GM12801 (cell line): Measurements from ENCODE around the gene PRKCE.

Experiments used
- TF ChIP-seq, protein P1 (sequence below): IDR thresholded peaks from one replicate; pipeline ENCODE4 v1.5.1; 2011; ENCODE audit warnings: control low read depth; ENCODE audit not compliant: insufficient read length; ENCODE audit errors: extremely low read depth

The PRKCE gene

DNA sequence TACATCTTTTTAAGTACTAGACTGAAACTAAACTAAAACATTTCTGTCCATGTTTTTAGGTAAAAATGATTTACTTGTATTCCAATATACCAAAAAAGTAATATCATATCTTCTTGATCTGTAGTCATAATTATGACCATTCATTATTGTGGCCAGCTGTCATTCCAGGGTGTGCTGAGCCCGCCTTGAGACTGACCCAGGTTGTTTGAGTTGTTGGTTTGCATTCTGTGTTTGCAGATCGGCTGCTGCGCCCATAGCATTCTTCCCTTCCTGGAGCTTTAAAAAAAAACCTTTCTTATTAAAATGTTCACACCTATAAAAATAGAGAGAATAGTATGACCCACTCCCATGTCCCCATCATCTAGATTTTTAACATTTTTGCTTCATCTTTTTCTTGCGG lies 101.9 kb downstream of the PRKCE start:
- TF ChIP-seq, protein P1, sequence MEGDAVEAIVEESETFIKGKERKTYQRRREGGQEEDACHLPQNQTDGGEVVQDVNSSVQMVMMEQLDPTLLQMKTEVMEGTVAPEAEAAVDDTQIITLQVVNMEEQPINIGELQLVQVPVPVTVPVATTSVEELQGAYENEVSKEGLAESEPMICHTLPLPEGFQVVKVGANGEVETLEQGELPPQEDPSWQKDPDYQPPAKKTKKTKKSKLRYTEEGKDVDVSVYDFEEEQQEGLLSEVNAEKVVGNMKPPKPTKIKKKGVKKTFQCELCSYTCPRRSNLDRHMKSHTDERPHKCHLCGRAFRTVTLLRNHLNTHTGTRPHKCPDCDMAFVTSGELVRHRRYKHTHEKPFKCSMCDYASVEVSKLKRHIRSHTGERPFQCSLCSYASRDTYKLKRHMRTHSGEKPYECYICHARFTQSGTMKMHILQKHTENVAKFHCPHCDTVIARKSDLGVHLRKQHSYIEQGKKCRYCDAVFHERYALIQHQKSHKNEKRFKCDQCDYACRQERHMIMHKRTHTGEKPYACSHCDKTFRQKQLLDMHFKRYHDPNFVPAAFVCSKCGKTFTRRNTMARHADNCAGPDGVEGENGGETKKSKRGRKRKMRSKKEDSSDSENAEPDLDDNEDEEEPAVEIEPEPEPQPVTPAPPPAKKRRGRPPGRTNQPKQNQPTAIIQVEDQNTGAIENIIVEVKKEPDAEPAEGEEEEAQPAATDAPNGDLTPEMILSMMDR = no peak

DNA sequence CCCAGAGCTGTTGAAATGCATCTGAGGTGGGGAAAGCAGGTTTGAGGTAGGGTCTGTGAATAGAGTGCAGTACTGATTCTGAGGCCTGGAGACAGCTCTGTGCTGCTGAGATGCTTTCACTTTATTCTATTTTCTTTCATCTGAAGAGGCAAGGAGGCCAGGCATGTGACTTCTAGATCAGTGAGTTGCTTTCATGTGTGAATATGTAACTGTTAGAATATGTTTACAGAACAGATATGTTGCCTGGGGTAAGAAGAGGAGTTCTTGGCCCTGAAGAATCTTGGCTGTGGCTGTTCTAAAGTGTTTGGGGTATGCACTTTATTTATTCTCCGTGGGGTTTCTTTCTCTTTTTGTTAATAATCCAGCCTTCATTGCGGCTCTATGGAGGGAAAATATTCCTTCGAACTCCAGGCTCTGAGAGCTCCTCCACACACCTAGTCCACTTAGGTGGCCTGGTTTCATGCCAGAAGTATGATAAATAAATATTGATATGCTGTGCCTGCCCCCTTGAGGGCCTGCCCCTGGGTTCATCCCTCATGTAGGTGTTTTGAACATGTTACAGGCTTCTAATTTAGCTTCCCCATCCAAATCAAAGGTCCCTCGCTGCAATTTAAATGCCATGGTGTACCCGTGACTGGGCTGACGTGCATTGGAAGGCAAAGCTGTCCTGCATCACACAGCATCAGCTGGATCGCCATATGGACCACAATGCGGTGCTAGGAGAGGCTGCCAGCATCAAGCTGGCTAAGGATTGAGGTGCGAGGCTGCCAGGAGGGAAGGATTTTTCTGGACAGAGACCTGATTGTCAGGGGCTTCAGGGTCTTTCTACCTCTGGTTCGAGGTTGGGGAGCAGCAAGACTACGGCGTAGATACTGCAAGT lies 102.9 kb downstream of the PRKCE start:
- TF ChIP-seq, protein P1 = no peak

DNA sequence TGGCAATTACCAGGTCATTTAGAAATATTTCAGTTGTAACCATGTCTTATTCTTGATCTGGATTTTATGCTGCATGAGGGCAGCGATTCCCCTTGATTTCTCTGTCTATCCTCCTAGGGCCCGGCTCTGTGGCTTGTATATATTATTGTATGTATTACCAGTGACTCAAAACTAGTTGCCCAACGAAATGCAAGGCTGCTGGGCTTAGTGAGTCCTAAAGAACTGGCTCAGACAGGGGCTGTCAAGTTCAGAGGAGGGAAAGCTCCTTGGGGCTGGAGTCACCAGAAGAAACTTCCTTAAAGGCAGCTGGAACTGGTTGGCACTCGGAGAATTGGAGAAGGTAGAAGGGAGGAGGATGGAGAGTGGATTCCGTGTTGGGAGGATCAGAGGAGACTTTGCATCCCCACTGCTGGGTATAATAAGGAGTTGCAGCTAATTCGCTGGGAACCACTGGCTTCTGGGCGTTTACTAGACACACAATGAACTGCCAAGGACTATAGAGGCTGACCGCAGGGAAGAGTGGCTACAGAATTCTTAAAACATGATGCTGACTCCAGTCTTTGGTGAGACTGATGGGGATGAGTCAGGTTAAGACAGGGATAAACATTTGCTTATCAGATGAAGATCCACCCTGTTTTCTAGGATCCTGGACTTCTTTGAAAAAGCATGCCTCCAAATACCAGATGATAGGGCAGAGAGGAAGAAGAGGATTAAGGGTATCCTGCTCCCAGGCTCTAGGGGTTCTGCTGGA lies 104.3 kb downstream of the PRKCE start:
- TF ChIP-seq, protein P1 = no peak

DNA sequence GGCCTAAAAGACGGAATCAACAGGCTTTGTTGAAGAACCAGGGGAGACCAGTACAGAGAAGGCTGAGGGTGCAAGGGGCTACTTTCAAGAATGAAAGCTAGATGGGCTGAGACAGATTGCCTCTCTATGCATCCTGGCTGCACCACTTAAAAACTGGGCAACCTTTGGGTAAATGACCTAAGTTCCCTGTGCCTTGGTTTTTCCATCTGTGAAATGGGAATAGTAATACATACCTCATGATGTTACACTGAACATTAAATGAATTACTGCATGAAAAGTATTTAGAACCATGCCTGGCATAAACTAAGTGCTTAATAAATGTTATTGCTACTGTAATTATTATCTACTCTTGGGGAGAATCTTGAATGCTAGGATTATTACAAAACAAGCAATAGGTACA lies 106.5 kb downstream of the PRKCE start:
- TF ChIP-seq, protein P1 = no peak

DNA sequence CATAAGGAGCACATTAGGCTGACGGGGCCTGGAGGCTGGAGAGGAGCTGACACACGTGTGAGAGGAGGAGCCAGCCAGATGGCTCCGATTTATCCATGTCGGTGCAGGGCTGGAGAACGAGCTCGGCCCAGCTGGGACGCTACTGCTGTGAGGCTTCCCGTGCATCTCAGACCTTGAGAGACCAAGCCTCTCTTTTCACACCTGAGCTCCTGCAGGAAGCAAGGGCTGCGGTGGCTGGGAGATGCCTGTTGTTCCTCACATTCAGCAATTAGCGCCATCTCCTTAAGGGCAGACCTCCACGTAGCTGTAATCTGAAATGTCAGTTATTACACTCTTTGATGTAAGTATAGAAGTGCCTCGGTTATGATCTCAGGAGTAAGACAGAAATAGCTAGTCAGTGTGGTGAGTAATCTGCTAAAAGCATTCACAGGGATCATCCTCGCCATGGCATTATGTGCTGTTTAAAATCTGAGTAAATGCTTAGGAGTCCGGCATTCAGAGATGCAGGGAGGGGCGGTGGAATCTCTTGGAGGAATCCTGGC lies 107.9 kb downstream of the PRKCE start:
- TF ChIP-seq, protein P1 = no peak

DNA sequence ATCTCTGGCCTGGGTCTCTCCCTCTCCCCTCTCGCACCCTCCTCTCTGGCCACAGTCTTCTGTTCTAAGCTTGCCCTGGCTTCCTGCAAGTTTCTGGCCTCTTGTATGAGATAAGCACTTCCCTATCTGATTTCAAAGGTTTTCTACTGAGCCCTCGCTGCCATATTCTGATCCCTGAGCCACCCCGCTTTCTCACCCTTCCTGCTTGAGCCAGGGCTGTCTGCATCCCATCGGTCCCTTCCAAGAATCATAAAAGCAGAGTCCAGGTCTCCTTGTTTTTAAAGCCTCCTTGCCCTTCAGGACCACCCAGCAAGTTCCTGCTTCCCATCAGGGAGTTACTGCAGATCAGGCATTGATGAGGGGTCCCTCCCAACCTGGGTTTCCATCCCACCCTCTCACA lies 110.2 kb downstream of the PRKCE start:
- TF ChIP-seq, protein P1 = no peak

DNA sequence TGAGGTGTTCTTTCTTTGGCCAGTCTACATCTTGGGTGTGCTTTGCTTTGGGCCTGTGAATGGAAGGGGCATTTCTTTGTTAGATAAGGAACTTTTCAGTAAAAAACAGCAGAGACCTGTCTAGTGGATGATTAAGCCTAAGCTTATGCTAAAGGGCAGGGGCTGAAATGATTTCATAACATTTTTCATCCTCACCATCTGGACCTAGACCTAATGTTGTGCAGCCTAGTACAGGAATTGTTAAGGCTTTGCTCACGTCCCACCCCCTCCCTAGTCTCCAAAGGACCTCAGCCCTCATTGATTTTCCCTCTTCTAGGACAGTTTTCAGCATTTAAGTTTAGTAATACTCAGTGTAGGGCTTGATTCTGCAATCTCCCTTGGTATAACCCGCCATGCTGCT lies 111.8 kb downstream of the PRKCE start:
- TF ChIP-seq, protein P1 = no peak
